PC-3 (cell line): ENCODE data around the gene SCYGR5. TPM values are rescaled to one million over a fixed set of nuclear protein-coding genes. Genes with fewer than 3 reads are reported as not detected.

Experiments
- ATAC-seq: fragments of 200-7000 bp; cut with Tn5 transposase; 2 replicates; pipeline ENCODE4 v1.9.1; 2020; ENCODE audit warnings: mild to moderate bottlenecking, moderate library complexity
- BruUV-seq: library from RNA; stranded (reverse); fragments of 400-500 nt; replicated peaks from 2 replicates; lab custom pipeline; 2021; lab: Mats Ljungman, UMichigan
- CTCF ChIA-PET: fragments of 300-600 bp; sonication (Branson Sonifier 250); formaldehyde crosslinking; loops from one replicate; lab custom pipeline; 2022; ENCODE audit warnings: antibody characterized with exemption; lab: Charles Lee
- POLR2A ChIA-PET: fragments of 300-600 bp; sonication (Branson Sonifier 250); formaldehyde crosslinking; loops from one replicate; lab custom pipeline; 2022; ENCODE audit warnings: antibody characterized with exemption; ENCODE audit not compliant: unreplicated experiment; lab: Charles Lee
- DNase-seq: peaks from one replicate; pipeline ENCODE4 v3.0.0-alpha.2; 2015
- H2AFZ ChIP-seq: fragments of 300-600 bp; sonication (generic); 2 replicates; pipeline ENCODE4 v1.6.0; 2016; ENCODE audit warnings: antibody characterized with exemption, low read length
- H3F3A ChIP-seq: fragments of 300-600 bp; sonication (generic); one replicate; pipeline ENCODE4 v1.6.0; 2017; ENCODE audit warnings: antibody characterized with exemption, low read length, control low read depth, mild to moderate bottlenecking; ENCODE audit not compliant: unreplicated experiment
- H3K27ac ChIP-seq: fragments of 300-600 bp; sonication (generic); 2 replicates; pipeline ENCODE4 v1.5.1; 2016; ENCODE audit warnings: mild to moderate bottlenecking, low read length
- H3K27me3 ChIP-seq: fragments of 300-600 bp; sonication (generic); 2 replicates; pipeline ENCODE4 v1.6.1; 2016; ENCODE audit warnings: low read length, mixed read lengths
- H3K36me3 ChIP-seq: fragments of 300-600 bp; sonication (generic); 2 replicates; pipeline ENCODE4 v1.6.1; 2016; ENCODE audit warnings: low read depth, mixed run types, low read length, mixed read lengths
- H3K4me1 ChIP-seq: fragments of 300-600 bp; sonication (generic); 2 replicates; pipeline ENCODE4 v1.5.1; 2016; ENCODE audit warnings: low read length; ENCODE audit not compliant: insufficient read depth
- H3K4me2 ChIP-seq: fragments of 300-600 bp; sonication (generic); 2 replicates; pipeline ENCODE4 v1.6.0; 2016; ENCODE audit warnings: low read length
- H3K4me3 ChIP-seq: fragments of 300-600 bp; sonication (generic); 2 replicates; pipeline ENCODE4 v1.5.1; 2016; ENCODE audit warnings: mild to moderate bottlenecking, low read length, mixed read lengths
- H3K79me2 ChIP-seq: fragments of 300-600 bp; sonication (generic); 2 replicates; pipeline ENCODE4 v1.6.1; 2017; ENCODE audit warnings: low read length, mixed read lengths
- H3K9ac ChIP-seq: fragments of 300-600 bp; sonication (generic); 2 replicates; pipeline ENCODE4 v1.6.0; 2016; ENCODE audit warnings: mild to moderate bottlenecking, low read length
- H3K9me2 ChIP-seq: fragments of 300-600 bp; sonication (generic); replicated peaks from 2 replicates; pipeline ENCODE4 v1.6.1; 2016; ENCODE audit warnings: mixed run types, low read length, mixed read lengths
- H3K9me3 ChIP-seq: fragments of 300-600 bp; sonication (generic); 2 replicates; pipeline ENCODE4 v1.6.1; 2016; ENCODE audit warnings: low read length, mixed read lengths
- H4K20me1 ChIP-seq: fragments of 300-600 bp; sonication (generic); 2 replicates; pipeline ENCODE4 v1.6.1; 2016; ENCODE audit warnings: low read length, mixed read lengths
- EZH2 ChIP-seq: fragments of 300-600 bp; sonication (generic); IDR thresholded peaks from one replicate; pipeline ENCODE4 v1.6.1; 2017; ENCODE audit warnings: antibody characterized with exemption, mild to moderate bottlenecking, low read length; ENCODE audit not compliant: unreplicated experiment
- intact Hi-C: fragments of 100-400 bp; cut with micrococcal nuclease; formaldehyde crosslinking; loops from 2 replicates; pipeline ENCODE4 v1.9.0; 2023
- total RNA-seq: library from RNA; depleted of rRNA; stranded (reverse); fragments of >200 nt; gene quantifications from 2 replicates; pipeline ENCODE4 v1.2.3, GENCODE V29; 2014; rRNA removed

Gene SCYGR5
- total RNA-seq, 1 experiment from 2014 or later = not detected

- Histone ChIP-seq H3F3A (no peaks in the 10 kb centered on the region), H3K79me2 (no peaks in the 10 kb centered on the region), H3K9me2 (no peaks in the 10 kb centered on the region), H3K4me1 (no peaks in the 10 kb centered on the region), H3K36me3 (no peaks in the 10 kb centered on the region), H3K9me3 (no peaks in the 10 kb centered on the region), H3K4me2 (no peak overlapping the region), H3K27me3 (no peaks in the 10 kb centered on the region), H3K4me3 (no peak overlapping the region), H3K9ac (no peak overlapping the region), H4K20me1 (no peaks in the 10 kb centered on the region), H2AFZ (no peak overlapping the region), H3K27ac (no peak overlapping the region)
- POLR2A ChIA-PET = no interaction called here
- intact Hi-C loops = no loop called here
- BruUV-seq = no TSS peak
- TF ChIP-seq EZH2 = no peak
- DNase-seq (no peak), ATAC-seq (no peak)
- CTCF ChIA-PET = no interaction called here
Observed at GRCh38 chr2:227716501-227716900, 49.9 kb downstream of the SCYGR5 start.

Other genes with a start within 250 kb of the SCYGR5 start
- gene AGFG1, start 194.6 kb upstream of the SCYGR5 start, total RNA-seq = 44.0 and 56.3 TPM in 2 replicates
- gene SCYGR2, start 67.9 kb upstream of the SCYGR5 start, total RNA-seq = not detected in 2 replicates
- not detected in 2 replicates for gene SCYGR3, start 52.0 kb upstream of the SCYGR5 start, total RNA-seq
- gene SCYGR4, start 49.3 kb upstream of the SCYGR5 start, total RNA-seq = not detected in 2 replicates
- gene SLC19A3, start 51.2 kb downstream of the SCYGR5 start, total RNA-seq = 0.26 TPM in 1 of 2 replicates, not detected in the other
- not detected in 2 replicates for gene SCYGR6, start 58.0 kb downstream of the SCYGR5 start, total RNA-seq
- not detected in 2 replicates for gene SCYGR7, start 61.5 kb downstream of the SCYGR5 start, total RNA-seq
- gene SCYGR8, start 79.1 kb downstream of the SCYGR5 start, total RNA-seq = not detected in 2 replicates
- gene CCL20, start 147.0 kb downstream of the SCYGR5 start, total RNA-seq = 1.7 and 1.8 TPM in 2 replicates
- gene DAW1, start 204.8 kb downstream of the SCYGR5 start, total RNA-seq = 1.0 and 1.5 TPM in 2 replicates